Measurements from ENCODE around the gene SUPT7L. TPM values are rescaled to one million over a fixed set of nuclear protein-coding genes. Genes with fewer than 3 reads are reported as not detected.
A peak's percentile ranks its signal among the peaks of the same experiment; 100 is the strongest.

The SUPT7L gene
- total RNA-seq, 1 experiment from 2014 or later: 25.2 TPM

DNA sequence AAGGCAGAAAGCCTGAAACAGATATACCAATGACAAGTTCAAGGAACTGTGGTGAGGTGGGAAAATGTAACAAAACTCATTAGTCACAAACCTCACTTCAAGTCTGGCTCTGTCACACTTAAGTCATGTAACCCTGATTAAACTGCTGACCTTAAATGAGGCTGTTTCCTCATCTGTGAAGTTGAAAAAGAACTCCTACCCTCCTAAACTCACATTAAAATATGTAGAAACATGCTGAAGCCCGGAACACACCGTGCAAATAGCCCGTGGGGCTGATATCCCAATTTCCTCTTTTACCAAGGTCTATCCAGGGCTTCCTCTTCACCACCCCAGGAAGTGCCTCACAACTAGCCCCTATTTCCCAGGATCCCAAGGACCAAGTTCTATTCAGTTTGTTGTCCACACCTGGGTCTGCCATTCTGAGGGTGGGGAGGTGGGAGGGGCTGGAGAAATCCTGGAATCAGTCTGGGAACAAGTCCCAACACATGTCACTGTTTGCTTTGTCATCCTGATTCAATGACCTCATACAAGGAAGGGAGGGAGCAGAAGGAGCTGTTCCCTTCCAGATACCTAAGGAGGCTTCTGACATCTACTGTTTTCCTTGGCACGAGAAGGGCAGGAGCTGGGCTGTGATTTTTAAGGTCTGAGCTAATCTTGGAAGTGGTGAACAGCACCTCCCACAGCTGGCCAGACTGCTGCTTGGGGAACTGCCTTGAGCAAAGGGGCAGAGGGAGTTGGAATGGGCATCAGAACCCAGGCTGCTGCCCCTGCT lies 42.6 kb upstream of the SUPT7L start:
- CTCF ChIA-PET: interaction anchor here (0.6 to 2.7 kb wide), 10 partner anchors 11 to 746 kb away, joined by 3 to 16 read pairs (median 4); no protein-coding TSS in a partner anchor
- no peaks in the 10 kb centered on the region for H3K9me2 ChIP-seq (ENCODE audit: insufficient read depth)
- intact Hi-C loops (cut with micrococcal nuclease): no loop called here
- H3K4me2 ChIP-seq (ENCODE audit: low read length): peak overlapping the region; percentile 68
- H3K4me1 ChIP-seq (ENCODE audit: control insufficient read depth in 1 of 2, insufficient read depth in 2 of 2, low read length in 2 of 2): peaks cover 17 to 46% of the 10 kb centered on the region in 2 experiments
- peak overlapping the region; percentile 58 for H3K27ac ChIP-seq (ENCODE audit: low read depth, low read length)
- peak; percentile 80 for DNase-seq (ENCODE audit: low read depth, low spot score)
- H3K27me3 ChIP-seq (ENCODE audit: insufficient read depth, low read length): no peaks in the 10 kb centered on the region
- H3K79me2 ChIP-seq (ENCODE audit: insufficient read depth, low read length): no peaks in the 10 kb centered on the region
- TF ChIP-seq ZFX (IDR thresholded peaks at IDR 0.05) (no peak), SIN3A (IDR thresholded peaks at IDR 0.05; ENCODE audit: low read depth) (peak; percentile 84), RAD21 (IDR thresholded peaks at IDR 0.05; ENCODE audit: low read depth) (no peak; the same call in none of the 2 replicates), SP1 (IDR thresholded peaks at IDR 0.05; ENCODE audit: low read depth) (peak; percentile 78), SRF (IDR thresholded peaks at IDR 0.05; ENCODE audit: low read depth) (0 out of 2 replicates have a peak, but pooled peaks have one; percentile 22), CBX3 (IDR thresholded peaks at IDR 0.05; ENCODE audit: low read depth) (peak; percentile 88), FOSL1 (IDR thresholded peaks at IDR 0.05; ENCODE audit: low read depth) (peak; percentile 49), JUND (IDR thresholded peaks at IDR 0.05) (peak; percentile 74), YY1 (IDR thresholded peaks at IDR 0.05; ENCODE audit: extremely low read depth, insufficient replicate concordance, low read depth, low read length) (peak; percentile 33), POLR2AphosphoS5 (IDR thresholded peaks at IDR 0.05; ENCODE audit: low read depth, low read length) (peak; percentile 31; the same call in 1 of the 2 replicates), ZNF274 (IDR thresholded peaks at IDR 0.05; ENCODE audit: low read depth, low read length) (no peak)
- TF ChIP-seq, protein P1, sequence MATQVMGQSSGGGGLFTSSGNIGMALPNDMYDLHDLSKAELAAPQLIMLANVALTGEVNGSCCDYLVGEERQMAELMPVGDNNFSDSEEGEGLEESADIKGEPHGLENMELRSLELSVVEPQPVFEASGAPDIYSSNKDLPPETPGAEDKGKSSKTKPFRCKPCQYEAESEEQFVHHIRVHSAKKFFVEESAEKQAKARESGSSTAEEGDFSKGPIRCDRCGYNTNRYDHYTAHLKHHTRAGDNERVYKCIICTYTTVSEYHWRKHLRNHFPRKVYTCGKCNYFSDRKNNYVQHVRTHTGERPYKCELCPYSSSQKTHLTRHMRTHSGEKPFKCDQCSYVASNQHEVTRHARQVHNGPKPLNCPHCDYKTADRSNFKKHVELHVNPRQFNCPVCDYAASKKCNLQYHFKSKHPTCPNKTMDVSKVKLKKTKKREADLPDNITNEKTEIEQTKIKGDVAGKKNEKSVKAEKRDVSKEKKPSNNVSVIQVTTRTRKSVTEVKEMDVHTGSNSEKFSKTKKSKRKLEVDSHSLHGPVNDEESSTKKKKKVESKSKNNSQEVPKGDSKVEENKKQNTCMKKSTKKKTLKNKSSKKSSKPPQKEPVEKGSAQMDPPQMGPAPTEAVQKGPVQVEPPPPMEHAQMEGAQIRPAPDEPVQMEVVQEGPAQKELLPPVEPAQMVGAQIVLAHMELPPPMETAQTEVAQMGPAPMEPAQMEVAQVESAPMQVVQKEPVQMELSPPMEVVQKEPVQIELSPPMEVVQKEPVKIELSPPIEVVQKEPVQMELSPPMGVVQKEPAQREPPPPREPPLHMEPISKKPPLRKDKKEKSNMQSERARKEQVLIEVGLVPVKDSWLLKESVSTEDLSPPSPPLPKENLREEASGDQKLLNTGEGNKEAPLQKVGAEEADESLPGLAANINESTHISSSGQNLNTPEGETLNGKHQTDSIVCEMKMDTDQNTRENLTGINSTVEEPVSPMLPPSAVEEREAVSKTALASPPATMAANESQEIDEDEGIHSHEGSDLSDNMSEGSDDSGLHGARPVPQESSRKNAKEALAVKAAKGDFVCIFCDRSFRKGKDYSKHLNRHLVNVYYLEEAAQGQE (IDR thresholded peaks at IDR 0.05; ENCODE audit: low read depth): no peak
- TF ChIP-seq, protein P2, sequence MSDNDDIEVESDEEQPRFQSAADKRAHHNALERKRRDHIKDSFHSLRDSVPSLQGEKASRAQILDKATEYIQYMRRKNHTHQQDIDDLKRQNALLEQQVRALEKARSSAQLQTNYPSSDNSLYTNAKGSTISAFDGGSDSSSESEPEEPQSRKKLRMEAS (IDR thresholded peaks at IDR 0.05): peak; percentile 78
- TF ChIP-seq, protein P3, sequence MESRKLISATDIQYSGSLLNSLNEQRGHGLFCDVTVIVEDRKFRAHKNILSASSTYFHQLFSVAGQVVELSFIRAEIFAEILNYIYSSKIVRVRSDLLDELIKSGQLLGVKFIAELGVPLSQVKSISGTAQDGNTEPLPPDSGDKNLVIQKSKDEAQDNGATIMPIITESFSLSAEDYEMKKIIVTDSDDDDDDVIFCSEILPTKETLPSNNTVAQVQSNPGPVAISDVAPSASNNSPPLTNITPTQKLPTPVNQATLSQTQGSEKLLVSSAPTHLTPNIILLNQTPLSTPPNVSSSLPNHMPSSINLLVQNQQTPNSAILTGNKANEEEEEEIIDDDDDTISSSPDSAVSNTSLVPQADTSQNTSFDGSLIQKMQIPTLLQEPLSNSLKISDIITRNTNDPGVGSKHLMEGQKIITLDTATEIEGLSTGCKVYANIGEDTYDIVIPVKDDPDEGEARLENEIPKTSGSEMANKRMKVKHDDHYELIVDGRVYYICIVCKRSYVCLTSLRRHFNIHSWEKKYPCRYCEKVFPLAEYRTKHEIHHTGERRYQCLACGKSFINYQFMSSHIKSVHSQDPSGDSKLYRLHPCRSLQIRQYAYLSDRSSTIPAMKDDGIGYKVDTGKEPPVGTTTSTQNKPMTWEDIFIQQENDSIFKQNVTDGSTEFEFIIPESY (IDR thresholded peaks at IDR 0.05; ENCODE audit: extremely low read depth, insufficient replicate concordance, low read length): no peak
- TF ChIP-seq, protein P4, sequence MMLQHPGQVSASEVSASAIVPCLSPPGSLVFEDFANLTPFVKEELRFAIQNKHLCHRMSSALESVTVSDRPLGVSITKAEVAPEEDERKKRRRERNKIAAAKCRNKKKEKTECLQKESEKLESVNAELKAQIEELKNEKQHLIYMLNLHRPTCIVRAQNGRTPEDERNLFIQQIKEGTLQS (IDR thresholded peaks at IDR 0.05): no peak; the same call in 1 of the 2 replicates
- peak overlapping the region in 1 of 2 experiments; percentile 1; a peak in 1 of 4 replicates for H3K4me3 ChIP-seq (replicated peaks in 1 of 2; ENCODE audit: low read depth in 1 of 2, low read length in 2 of 2)
- TSS peak; percentile 99 for BruUV-seq (replicated peaks)
- RAD21 ChIA-PET (ENCODE audit: low non-redundant PET in 1 of 2, low total read pairs in 2 of 2, uncharacterized antibody in 2 of 2, unreplicated experiment in 2 of 2): interaction anchor here in 1 of 2 experiments (0.6 to 0.7 kb wide), 3 partner anchors 18 to 418 kb away, joined by 3 to 4 read pairs (median 4); no protein-coding TSS in a partner anchor
- peak; percentile 78 for ATAC-seq
- no peaks in the 10 kb centered on the region for H3K9me3 ChIP-seq (ENCODE audit: control insufficient read depth in 1 of 2, insufficient read depth in 1 of 2, low read depth in 1 of 2, low read length in 2 of 2)
- no peaks in the 10 kb centered on the region for H4K20me1 ChIP-seq (ENCODE audit: insufficient read depth)
- H3K36me3 ChIP-seq (ENCODE audit: control insufficient read depth in 1 of 2, insufficient read depth in 2 of 2, low read length in 2 of 2): no peaks in the 10 kb centered on the region
- POLR2A ChIA-PET: interaction anchor here (0.7 to 2.7 kb wide), 6 partner anchors 8 to 47 kb away, joined by 3 to 14 read pairs (median 6); no protein-coding TSS in a partner anchor
- H2AFZ ChIP-seq (ENCODE audit: low read depth, low read length, poor library complexity, severe bottlenecking): peak overlapping the region; percentile 14
- peak overlapping the region; percentile 42 for H3K9ac ChIP-seq (ENCODE audit: low read length)

Measured in HCT116 (cell line).